CD14-positive monocyte (primary cell): ENCODE data around the gene MMP27. TPM values are rescaled to one million over a fixed set of nuclear protein-coding genes. Genes with fewer than 3 reads are reported as not detected.

Experiments
- DNase-seq, 3 donors: peaks; one replicate each; pipeline ENCODE4 v3.0.0-alpha.2; 2011 to 2022
- H2AFZ ChIP-seq: 2 replicates; pipeline ENCODE4 v1.6.0; 2012; ENCODE audit warnings: mild to moderate bottlenecking, low read depth, low read length, inconsistent platforms; ENCODE audit not compliant: insufficient read depth, poor library complexity, severe bottlenecking
- H3K27ac ChIP-seq, 2 donors: 1 replicate in 1 of 2; 2 replicates in 1 of 2; pipeline ENCODE4 v1.5.1; 2012 to 2013; ENCODE audit warnings: low read length in 2 of 2, control low read depth in 1 of 2, inconsistent platforms in 1 of 2, low read depth in 1 of 2, mild to moderate bottlenecking in 1 of 2
- H3K27me3 ChIP-seq, 2 donors: one replicate each; pipeline versions ENCODE4 v1.6.0 to v1.6.1; 2011 to 2013; ENCODE audit warnings: low read length in 2 of 2; ENCODE audit not compliant: control insufficient read depth in 2 of 2, insufficient read depth in 2 of 2
- H3K36me3 ChIP-seq, 2 donors: replicated peaks in 1 of 2; 1 replicate in 1 of 2; 2 replicates in 1 of 2; pipeline versions ENCODE4 v1.5.1 to v1.6.1; 2012 to 2013; ENCODE audit warnings: low read length in 2 of 2, control low read depth in 1 of 2, inconsistent platforms in 1 of 2, mild to moderate bottlenecking in 1 of 2; ENCODE audit not compliant: insufficient read depth in 2 of 2, control insufficient read depth in 1 of 2
- H3K4me1 ChIP-seq, 2 donors: 1 replicate in 1 of 2; 2 replicates in 1 of 2; pipeline versions ENCODE4 v1.5.1 to v1.6.1; 2012 to 2013; ENCODE audit warnings: low read length in 2 of 2, control low read depth in 1 of 2, inconsistent platforms in 1 of 2, mild to moderate bottlenecking in 1 of 2, moderate library complexity in 1 of 2; ENCODE audit not compliant: insufficient read depth in 2 of 2, control insufficient read depth in 1 of 2
- H3K4me2 ChIP-seq: replicated peaks from 2 replicates; pipeline ENCODE3; 2012; ENCODE audit warnings: low read length, moderate library complexity, mild to moderate bottlenecking; ENCODE audit not compliant: poor library complexity, severe bottlenecking; ENCODE audit errors: extremely low read depth
- H3K4me3 ChIP-seq, 3 experiments: fragments of 200-600 bp in 1 of 3; sonication (generic) in 1 of 3; replicated peaks in 1 of 3; 1 replicate in 2 of 3; 2 replicates in 1 of 3; pipeline ENCODE4 v1.5.1; 2011 to 2013; ENCODE audit warnings: low read length in 3 of 3, mild to moderate bottlenecking in 3 of 3, control low read depth in 2 of 3, low read depth in 2 of 3, inconsistent platforms in 1 of 3, moderate library complexity in 1 of 3
- H3K79me2 ChIP-seq: 2 replicates; pipeline ENCODE4 v1.6.0; 2012; ENCODE audit warnings: mild to moderate bottlenecking, control low read depth, inconsistent platforms, low read length, moderate library complexity; ENCODE audit not compliant: insufficient read depth
- H3K9ac ChIP-seq: 2 replicates; pipeline ENCODE4 v1.6.0; 2017; ENCODE audit warnings: low read length, mild to moderate bottlenecking; ENCODE audit not compliant: insufficient read depth, poor library complexity, severe bottlenecking
- H3K9me3 ChIP-seq, 2 donors: replicated peaks in 1 of 2; 1 replicate in 1 of 2; 2 replicates in 1 of 2; pipeline versions ENCODE4 v1.5.1 to v1.6.1; 2012 to 2013; ENCODE audit warnings: low read length in 2 of 2, control low read depth in 1 of 2; ENCODE audit not compliant: control insufficient read depth in 1 of 2, insufficient read depth in 1 of 2
- H4K20me1 ChIP-seq: 2 replicates; pipeline ENCODE4 v1.6.0; 2012; ENCODE audit warnings: mild to moderate bottlenecking, low read length, control low read depth, moderate library complexity; ENCODE audit not compliant: insufficient read depth
- H3K27ac Mint-ChIP-seq, 7 donors: one replicate each; pipeline ENCODE4 v1.8.0; 2020; ENCODE audit warnings: mild to moderate bottlenecking in 7 of 7, mixed read lengths in 7 of 7, moderate library complexity in 6 of 7, inconsistent platforms in 2 of 7
- H3K27me3 Mint-ChIP-seq, 3 donors: one replicate each; pipeline ENCODE4 v1.8.0; 2021 to 2022; ENCODE audit warnings: low read depth in 3 of 3, mild to moderate bottlenecking in 3 of 3, mixed read lengths in 3 of 3, moderate library complexity in 3 of 3, inconsistent platforms in 1 of 3
- H3K36me3 Mint-ChIP-seq, 2 donors: one replicate each; pipeline ENCODE4 v1.8.0; 2020; ENCODE audit warnings: mixed read lengths in 2 of 2, inconsistent platforms in 1 of 2, mild to moderate bottlenecking in 1 of 2
- H3K4me1 Mint-ChIP-seq: one replicate; pipeline ENCODE4 v1.8.0; 2020; ENCODE audit warnings: mild to moderate bottlenecking, mixed read lengths
- H3K4me3 Mint-ChIP-seq, 2 donors: one replicate each; pipeline ENCODE4 v1.8.0; 2020; ENCODE audit warnings: mild to moderate bottlenecking in 2 of 2, mixed read lengths in 2 of 2, moderate library complexity in 1 of 2
- H3K9me3 Mint-ChIP-seq, 7 donors: one replicate each; pipeline ENCODE4 v1.8.0; 2020 to 2022; ENCODE audit warnings: mixed read lengths in 7 of 7, mild to moderate bottlenecking in 6 of 7, moderate library complexity in 6 of 7, inconsistent platforms in 2 of 7
- CTCF ChIP-seq: fragments of 200-600 bp; IDR thresholded peaks from one replicate; pipeline ENCODE4 v1.8.0; 2022; ENCODE audit warnings: antibody characterized with exemption, mild to moderate bottlenecking
- WGBS: methylation state at CpG from one replicate; pipeline ENCODE4 v1.1.5; 2013; ENCODE audit warnings: missing lambda C conversion rate; ENCODE audit not compliant: insufficient coverage; 5-methylcytosine and 5-hydroxymethylcytosine counted together
- intact Hi-C, 2 donors: fragments of 100-400 bp; cut with micrococcal nuclease; formaldehyde crosslinking; loops; one replicate each; pipeline versions ENCODE4 v1.15.0 to v1.15.1; 2023
- polyA plus RNA-seq, 3 donors: library from polyadenylated mRNA; depleted of rRNA in 1 of 3; unstranded in 2 of 3; stranded (reverse) in 1 of 3; fragments of 300-500 nt in 2 of 3; fragments of >200 nt in 1 of 3; fragmentation: Illumina TruSeq in 2 of 3; gene quantifications; 1 replicate in 2 of 3; 2 replicates in 1 of 3; pipeline ENCODE4 v1.2.3, GENCODE V29; 2012 to 2021

The MMP27 gene
- polyA plus RNA-seq, 3 donors: not detected

- no peaks in the 10 kb centered on the region for H3K36me3 ChIP-seq
- no peak overlapping the region for H2AFZ ChIP-seq
- no peaks in the 10 kb centered on the region for H4K20me1 ChIP-seq
- H3K27ac ChIP-seq: no peak overlapping the region
- peaks cover 0 to 2% of the 10 kb centered on the region in 2 donors for H3K36me3 Mint-ChIP-seq
- no peaks in the 10 kb centered on the region for H3K79me2 ChIP-seq
- peaks cover 0 to 8% (median 0%) of the 10 kb centered on the region in 3 donors for H3K27me3 Mint-ChIP-seq
- H3K4me1 ChIP-seq: peaks cover 34 to 47% of the 10 kb centered on the region in 2 donors
- intact Hi-C loops: no loop called here
- H3K4me2 ChIP-seq: no peak overlapping the region
- no peak overlapping the region for H3K27ac Mint-ChIP-seq
- DNase-seq: no peak
- no peak overlapping the region for H3K4me3 Mint-ChIP-seq
- WGBS: 73% methylated on average over 4 of the region's 4 CpGs
- H3K27me3 ChIP-seq: no peaks in the 10 kb centered on the region
- H3K9me3 ChIP-seq: no peaks in the 10 kb centered on the region
- peaks cover 0 to 2% (median 0%) of the 10 kb centered on the region in 7 donors for H3K9me3 Mint-ChIP-seq
- no peak overlapping the region for H3K9ac ChIP-seq
- peaks cover 36% of the 10 kb centered on the region for H3K4me1 Mint-ChIP-seq
- no peak overlapping the region for H3K4me3 ChIP-seq
- no peak for TF ChIP-seq CTCF
These were observed 14.2 kb upstream of the MMP27 start for GRCh38 chr11:102719620-102720277.

- TF ChIP-seq CTCF: no peak
- peaks cover 0 to 8% (median 0%) of the 10 kb centered on the region in 3 donors for H3K27me3 Mint-ChIP-seq
- Histone ChIP-seq H2AFZ (no peak overlapping the region), H3K36me3 (no peaks in the 10 kb centered on the region), H3K4me1 (peaks cover 28 to 33% of the 10 kb centered on the region in 2 donors), H3K27me3 (no peaks in the 10 kb centered on the region), H3K79me2 (no peaks in the 10 kb centered on the region), H3K27ac (no peak overlapping the region), H3K9me3 (no peaks in the 10 kb centered on the region), H3K9ac (no peak overlapping the region), H4K20me1 (no peaks in the 10 kb centered on the region), H3K4me2 (peak overlapping the region; percentile 32), H3K4me3 (no peak overlapping the region)
- DNase-seq: no peak
- H3K36me3 Mint-ChIP-seq: peaks cover 0 to 2% of the 10 kb centered on the region in 2 donors
- H3K4me1 Mint-ChIP-seq: peaks cover 28% of the 10 kb centered on the region
- H3K4me3 Mint-ChIP-seq: no peak overlapping the region
- no peak overlapping the region for H3K27ac Mint-ChIP-seq
- H3K9me3 Mint-ChIP-seq: peaks cover 0 to 2% (median 0%) of the 10 kb centered on the region in 7 donors
- intact Hi-C loops: no loop called here
These were observed 11.7 kb upstream of the MMP27 start for GRCh38 chr11:102717280-102717679.
